Measurements from ENCODE around the gene ATP8A2. TPM values are rescaled to one million over a fixed set of nuclear protein-coding genes. Genes with fewer than 3 reads are reported as not detected.
"Not testable (repeated sequence)": the region's sequence is repeated elsewhere in the genome, so short reads cannot be mapped to it uniquely, and the experiment has no call there.

The ATP8A2 gene
- polyA plus RNA-seq, 4 donors = 5.4 to 6.7 (median 5.7) TPM

- DNase-seq (ENCODE audit: low read depth in 4 of 4, low spot score in 2 of 4) = no peak
Observed at GRCh38 chr13:25457566-25457965, 85.8 kb downstream of the ATP8A2 start.

DNA sequence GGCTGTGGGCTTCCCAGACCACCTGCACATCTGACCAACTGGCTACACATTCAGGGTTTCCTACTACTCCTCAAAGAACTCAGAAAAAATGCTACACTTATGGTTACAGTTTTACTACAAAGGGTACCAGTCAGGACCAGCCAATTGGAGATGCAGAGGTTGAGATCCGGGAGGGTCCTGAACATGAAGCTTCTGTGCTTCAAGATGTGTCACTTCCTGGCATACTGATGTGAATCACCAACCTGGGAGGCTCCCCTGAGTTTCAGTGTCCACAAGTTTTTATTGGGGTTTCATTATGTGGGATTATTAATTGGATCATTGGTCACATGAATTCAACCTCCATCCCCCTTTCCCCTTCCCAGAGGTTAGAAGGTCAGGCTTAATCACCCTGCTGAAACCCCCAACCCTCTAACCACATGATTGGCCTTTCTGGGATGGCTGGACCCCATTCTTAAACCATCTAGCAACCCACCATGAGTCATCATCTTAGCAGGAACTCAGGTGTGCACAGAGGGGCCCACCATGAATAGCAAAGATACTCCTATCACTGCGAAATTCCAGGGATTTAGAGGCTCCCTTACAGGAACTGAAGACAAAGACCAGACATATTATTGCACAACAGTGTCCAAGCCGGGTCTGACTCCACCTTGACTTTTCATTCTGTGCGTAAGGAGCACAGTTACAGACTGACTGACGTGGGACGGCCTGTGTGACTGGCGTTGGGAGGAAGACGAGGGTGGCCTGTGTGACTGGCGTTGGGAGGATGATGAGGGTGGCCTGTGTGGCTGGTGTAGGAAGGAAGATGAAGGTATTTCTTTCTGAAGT, 90.7 kb downstream of the ATP8A2 start:
- DNase-seq (ENCODE audit: low read depth in 4 of 4, low spot score in 2 of 4) = no peak

- DNase-seq (ENCODE audit: low read depth in 4 of 4, low spot score in 2 of 4) = no peak
Observed at GRCh38 chr13:25463496-25463895, 91.7 kb downstream of the ATP8A2 start.

DNA sequence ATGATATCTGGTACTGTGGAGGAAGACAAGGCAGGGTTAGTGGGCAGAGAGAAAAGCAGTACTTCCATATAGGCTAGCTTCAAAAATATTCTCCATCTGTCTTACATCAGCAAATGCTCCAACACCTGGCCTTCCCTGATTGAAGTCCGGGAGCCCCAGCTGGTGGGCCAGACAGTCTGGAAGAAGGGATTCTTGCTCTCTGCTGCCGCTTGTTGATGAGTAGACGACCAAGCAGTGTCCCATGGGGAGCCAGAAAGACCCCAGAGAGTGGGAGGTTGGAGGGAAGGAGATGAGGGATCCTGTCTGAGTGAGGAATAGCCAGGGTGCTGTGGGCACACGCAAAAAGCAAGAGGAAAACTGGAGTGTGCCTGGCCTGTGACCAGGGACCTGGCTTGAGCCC, 95.1 kb downstream of the ATP8A2 start:
- DNase-seq (ENCODE audit: low read depth in 4 of 4, low spot score in 2 of 4) = no peak

DNA sequence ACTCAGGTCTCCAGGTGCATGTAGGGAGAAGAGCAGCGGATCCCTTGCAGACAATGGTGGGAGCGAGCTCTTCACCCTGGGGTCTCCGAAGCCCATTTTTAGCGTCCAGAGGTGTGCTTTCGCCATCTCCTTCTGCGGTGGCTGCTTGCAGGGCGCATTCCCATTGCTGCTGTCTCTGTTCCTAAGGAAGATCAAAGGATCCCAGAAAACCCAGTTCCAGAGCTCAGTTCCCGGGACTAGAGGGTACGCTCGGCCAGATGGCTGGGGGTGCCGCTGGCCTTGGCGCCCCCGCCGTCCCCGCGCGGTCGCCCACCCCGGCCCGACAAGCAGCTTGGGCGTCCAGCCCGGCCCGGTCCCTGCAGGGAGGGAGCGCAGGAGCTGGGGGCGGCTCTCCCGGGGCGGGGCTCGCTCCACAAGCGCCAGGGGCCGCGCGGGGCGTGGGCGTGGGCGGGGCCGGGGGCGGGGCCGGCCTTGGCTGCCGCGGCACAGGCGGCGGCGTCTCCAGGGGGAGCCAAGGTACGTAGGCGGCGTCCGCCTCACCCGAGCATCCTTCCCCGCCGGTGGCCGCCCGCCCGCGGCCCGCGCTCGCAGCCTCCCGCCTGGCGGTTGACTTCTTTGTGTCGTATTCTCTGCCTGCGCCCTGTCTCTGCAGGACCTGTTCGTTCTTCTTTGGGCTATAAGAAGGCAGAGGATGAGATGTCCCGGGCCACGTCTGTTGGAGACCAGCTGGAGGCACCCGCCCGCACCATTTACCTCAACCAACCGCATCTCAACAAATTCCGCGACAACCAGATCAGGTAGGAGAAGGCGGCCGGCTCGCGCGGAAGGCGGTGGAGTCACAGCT, 96.8 kb downstream of the ATP8A2 start:
- peak in 1 of 4 donors; percentile 5 for DNase-seq (ENCODE audit: low read depth in 4 of 4, low spot score in 2 of 4)

DNA sequence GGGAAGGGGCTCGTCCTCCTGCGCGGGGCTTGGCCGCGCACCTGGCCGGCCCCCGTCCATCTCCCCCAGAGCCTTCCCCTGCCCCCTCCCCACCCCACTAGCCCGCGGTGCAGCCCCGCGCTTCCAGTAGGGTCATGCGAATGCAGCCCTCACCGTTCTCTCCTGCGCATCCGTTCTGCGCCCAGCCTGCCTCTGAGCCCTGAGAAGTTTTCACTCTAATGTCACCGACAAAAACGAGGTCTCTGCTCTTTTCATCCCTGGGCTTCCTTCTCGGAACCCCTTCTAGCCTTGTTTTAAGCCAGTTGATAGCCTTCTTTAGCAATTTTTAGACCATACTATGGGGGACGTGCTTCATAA, 97.4 kb downstream of the ATP8A2 start:
- no peak for DNase-seq (ENCODE audit: low read depth in 4 of 4, low spot score in 2 of 4)

DNA sequence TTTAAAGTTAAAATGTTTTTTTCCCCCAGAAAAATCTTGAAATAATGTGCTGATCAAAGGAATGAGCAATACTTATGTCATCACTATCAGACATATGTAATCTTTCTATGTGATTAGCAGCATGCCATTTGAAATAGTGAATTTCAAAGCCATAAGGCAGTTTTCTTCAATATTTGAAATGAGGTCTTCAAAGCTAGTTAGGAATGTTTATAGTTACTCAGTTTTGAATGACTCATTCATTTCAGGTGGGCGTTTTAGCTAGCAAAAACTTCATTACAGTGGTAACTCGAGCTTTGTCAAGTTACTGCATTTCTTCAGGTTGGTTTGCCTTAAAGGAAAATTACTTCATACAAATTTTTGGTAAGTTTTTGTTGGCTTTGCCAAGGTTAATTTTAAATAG, 102.1 kb downstream of the ATP8A2 start:
- DNase-seq (ENCODE audit: low read depth in 4 of 4, low spot score in 2 of 4) = no peak

DNA sequence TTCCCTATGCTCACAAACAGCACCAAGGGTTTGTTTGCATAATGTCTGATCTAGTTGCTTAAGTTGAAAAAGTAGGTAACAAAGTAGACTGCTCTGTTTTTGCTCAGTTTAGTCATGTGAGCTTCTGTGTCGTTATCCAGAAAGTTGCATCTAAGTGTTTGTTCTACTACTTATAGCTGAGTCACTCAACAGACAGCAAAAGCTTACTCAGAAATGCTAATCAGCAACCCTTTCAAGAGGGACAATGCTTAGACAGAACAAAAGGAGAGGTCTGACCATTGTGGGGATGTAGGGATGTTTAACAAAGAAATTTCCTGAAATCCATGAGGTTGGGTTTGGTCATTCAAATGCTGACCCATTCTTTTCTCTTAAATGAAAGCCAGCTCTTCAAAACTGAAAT, 106.4 kb downstream of the ATP8A2 start:
- no peak for DNase-seq (ENCODE audit: low read depth in 4 of 4, low spot score in 2 of 4)

- no peak for DNase-seq (ENCODE audit: low read depth in 4 of 4, low spot score in 2 of 4)
Observed at GRCh38 chr13:25489238-25489637, 117.5 kb downstream of the ATP8A2 start.

GRCh38 chr13:25490236-25490635, 118.5 kb downstream of the ATP8A2 start:
- no peak for DNase-seq (ENCODE audit: low read depth in 4 of 4, low spot score in 2 of 4)

- no peak for DNase-seq (ENCODE audit: low read depth in 4 of 4, low spot score in 2 of 4)
Observed at GRCh38 chr13:25493931-25494640, 122.3 kb downstream of the ATP8A2 start.

DNA sequence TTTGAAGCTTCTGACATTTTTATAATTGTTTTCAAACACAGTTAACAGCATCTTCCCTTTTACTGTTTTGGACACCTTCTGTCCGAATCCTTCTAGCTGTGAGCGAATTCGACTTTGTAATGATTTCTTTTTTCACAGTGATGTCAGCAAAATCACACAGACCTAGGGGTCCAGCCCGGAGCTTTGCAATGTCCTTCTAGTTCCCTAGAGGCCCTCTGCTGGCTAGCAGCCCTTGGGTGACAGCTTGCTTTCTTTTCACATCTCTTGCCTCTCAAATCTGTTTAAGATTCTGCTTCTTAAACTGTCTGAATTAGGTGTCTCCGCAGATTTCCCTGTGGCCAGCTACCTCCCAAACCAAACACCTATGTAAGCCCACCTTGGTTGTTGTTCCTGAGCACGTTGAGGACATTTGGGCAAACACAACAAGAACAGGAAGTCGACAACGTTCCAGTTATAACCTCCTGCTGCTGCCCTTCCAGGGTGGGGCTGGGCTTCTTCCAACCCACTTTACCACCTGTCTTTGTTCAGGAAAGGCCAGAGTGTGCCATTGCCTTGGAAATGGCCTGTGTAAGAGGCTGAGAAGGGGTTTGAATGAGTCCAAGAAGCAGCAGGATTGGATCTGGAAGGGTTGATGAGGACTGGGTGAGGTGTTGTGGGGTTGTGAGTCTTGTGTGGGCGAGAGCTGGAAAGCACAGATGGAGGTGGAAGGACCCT, 123.1 kb downstream of the ATP8A2 start:
- DNase-seq (ENCODE audit: low read depth in 4 of 4, low spot score in 2 of 4) = no peak

GRCh38 chr13:25501231-25501630, 129.5 kb downstream of the ATP8A2 start:
- DNase-seq (ENCODE audit: low read depth in 4 of 4, low spot score in 2 of 4) = no peak

GRCh38 chr13:25502031-25502430, 130.3 kb downstream of the ATP8A2 start:
- no peak for DNase-seq (ENCODE audit: low read depth in 4 of 4, low spot score in 2 of 4)

GRCh38 chr13:25502551-25502950, 130.8 kb downstream of the ATP8A2 start:
- no peak for DNase-seq (ENCODE audit: low read depth in 4 of 4, low spot score in 2 of 4)

- no peak for DNase-seq (ENCODE audit: low read depth in 4 of 4, low spot score in 2 of 4)
Observed at GRCh38 chr13:25503856-25504255, 132.1 kb downstream of the ATP8A2 start.

GRCh38 chr13:25507841-25508240, 136.1 kb downstream of the ATP8A2 start:
- no peak for DNase-seq (ENCODE audit: low read depth in 4 of 4, low spot score in 2 of 4)

DNA sequence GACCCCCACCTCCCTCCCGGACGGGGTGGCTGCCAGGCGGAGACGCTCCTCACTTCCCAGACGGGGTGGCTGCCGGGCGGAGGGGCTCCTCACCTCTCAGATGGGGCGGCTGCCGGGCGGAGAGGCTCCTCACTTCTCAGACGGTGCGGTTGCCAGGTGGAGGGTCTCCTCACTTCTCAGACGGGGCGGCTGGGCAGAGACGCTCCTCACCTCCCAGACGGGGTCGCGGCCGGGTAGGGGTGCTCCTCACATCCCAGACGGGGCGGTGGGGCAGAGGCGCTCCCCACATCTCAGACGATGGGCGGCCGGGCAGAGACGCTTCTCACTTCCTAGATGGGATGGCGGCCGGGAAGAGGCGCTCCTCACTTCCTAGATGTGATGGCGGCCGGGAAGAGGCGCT, 141.3 kb downstream of the ATP8A2 start:
- not testable (repeated sequence) for DNase-seq (ENCODE audit: low read depth in 4 of 4, low spot score in 2 of 4)

DNA sequence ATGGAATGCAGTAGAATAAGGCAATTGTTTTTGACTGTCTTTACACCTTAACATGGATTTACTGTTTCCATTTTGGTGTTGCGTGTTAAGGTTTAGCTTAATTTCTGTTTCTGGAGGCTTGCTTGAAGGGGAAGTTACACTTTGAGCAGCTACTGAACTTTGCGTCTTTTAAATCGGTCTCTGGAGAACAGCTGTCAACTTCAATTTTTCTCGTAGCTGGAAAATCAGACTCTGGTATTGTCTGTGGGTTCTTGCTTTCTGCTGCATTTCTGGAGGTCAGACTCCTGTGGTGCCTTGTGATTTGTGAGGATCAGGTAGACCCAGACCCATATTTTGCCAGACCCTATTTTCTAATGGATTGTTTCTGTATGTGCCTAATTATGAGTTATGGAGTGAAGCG, 146.7 kb downstream of the ATP8A2 start:
- no peak for DNase-seq (ENCODE audit: low read depth in 4 of 4, low spot score in 2 of 4)

DNA sequence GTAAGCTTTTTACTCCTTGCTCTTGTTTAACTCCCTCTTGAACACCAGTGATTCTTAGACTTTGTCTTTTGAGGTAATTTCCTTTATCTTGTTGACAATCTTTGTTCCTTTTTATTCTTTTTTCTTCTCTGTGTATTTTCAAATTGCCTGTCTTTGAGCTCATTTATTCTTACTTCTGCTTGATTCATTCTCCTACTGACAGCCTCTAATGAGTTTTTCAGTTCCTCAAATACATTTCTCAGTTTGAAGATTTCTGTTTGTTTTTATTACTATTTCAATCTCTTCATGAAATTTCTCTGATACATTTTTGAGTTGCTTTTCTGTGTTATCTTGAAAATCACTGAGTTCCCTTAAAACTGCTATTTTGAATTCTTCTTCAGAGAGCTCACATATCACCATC, 154.1 kb downstream of the ATP8A2 start:
- no peak for DNase-seq (ENCODE audit: low read depth in 4 of 4, low spot score in 2 of 4)

DNA sequence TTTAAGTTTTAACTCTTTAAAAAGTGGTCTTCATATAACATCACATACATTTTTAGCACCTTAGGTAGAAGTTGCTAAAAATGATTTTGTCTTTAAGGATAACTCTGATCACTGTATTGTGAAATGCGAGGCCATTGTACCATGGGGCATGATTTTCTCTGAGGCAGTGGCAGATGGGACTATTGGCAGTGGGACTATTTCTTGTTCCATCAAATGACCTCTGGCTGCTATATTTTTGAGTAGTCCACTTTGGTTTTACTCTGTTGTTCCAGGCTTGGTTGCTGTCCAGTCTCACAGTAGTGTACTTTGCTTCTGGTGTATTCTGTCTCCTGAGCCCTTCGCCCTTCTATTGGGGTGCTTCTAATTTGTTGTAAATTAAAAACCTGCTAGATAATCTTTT, 156.5 kb downstream of the ATP8A2 start:
- DNase-seq (ENCODE audit: low read depth in 4 of 4, low spot score in 2 of 4) = no peak
